Cerebellar nuclear complex (tissue), 1 donor: ENCODE measurements around the gene MAB21L2.
"Not testable (repeated sequence)": the region's sequence is repeated elsewhere in the genome, so short reads cannot be mapped to it uniquely, and the experiment has no call there.

Experiments used
- DNase-seq, 2 experiments: peaks; one replicate each; lab custom pipeline; 2025; lab: John Stamatoyannopoulos, UW

The MAB21L2 gene

DNA sequence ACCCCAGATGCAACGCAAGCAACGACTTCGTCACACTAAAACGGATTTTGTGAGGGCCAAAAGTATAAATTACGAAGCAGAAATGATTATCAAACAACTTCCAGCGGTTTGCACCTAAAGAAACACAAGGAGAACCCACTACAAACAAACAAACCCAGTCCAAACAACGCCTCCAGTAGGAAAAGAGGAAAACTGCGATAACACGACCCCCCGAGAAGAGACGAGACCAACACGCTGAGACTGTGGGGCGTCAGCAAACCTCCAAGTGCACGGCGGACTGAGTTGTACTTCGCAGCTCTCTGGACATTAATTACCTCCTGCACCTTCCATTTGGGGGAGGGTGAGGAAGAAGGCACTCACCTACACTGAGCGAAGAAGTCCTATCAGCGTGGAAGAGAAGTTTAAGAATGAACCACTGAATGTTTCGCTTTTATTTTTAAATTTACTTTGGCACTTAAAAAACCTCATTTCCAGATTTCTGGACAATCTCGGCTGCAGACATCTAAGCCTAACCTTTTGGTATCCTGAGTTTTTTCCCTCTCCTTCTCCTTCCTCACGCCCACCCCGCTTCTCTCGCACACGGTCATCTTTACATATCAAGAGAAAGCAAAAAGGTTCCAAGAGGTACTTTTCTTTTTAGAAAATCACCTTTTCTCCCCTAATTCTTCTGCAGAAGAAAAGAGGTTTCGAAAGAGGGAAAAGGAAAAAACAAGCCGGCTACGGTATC, at the start of gene MAB21L2:
MAB21L2 (plus strand) TSS at position 6 of the 727 bp plus-strand sequence. CDS start 879 bp downstream, outside the sequence.
- DNase-seq: no peak

DNA sequence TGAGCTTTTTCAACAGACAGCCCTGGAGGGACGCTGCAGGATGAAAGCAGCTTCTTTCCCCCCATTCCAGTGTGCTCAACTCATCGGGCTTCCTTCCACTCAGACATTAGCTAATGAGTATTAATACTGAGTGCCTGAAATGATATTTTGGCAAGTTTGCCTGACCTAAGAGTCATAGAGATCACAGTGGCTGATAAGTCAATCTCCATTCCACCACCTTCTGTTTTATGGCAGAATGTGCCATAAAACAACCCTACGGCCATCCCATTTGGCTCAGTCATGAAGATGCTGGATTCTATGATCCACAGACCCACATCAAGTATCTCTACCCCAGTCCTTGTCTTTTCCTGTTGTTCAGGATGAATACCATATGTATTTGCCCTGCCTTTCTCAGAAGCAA, 48.3 kb upstream of the MAB21L2 start:
- no peak for DNase-seq

DNA sequence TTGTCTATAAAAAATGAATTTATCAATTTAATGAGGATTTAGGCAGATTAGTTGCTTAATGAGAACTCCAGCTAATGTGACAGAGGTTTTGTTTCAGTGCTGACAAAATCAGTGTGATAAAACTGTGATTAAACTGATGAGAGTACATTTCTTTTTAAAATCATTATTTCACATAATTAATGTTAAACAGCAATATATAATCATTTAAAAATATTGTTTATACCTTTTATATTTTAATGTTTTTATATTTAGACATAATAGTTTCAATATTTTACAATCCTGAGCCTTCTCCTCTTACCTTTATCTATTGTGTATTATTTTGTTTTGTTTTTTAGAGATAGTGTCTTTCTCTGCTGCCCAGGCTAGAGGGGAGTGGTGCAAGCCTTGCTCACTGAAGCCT, 47.1 kb upstream of the MAB21L2 start:
- DNase-seq: no peak

GRCh38 chr4:150537911-150538310, 44.0 kb upstream of the MAB21L2 start:
- not testable (repeated sequence) for DNase-seq

GRCh38 chr4:150540536-150540935, 41.4 kb upstream of the MAB21L2 start:
- no peak for DNase-seq

DNA sequence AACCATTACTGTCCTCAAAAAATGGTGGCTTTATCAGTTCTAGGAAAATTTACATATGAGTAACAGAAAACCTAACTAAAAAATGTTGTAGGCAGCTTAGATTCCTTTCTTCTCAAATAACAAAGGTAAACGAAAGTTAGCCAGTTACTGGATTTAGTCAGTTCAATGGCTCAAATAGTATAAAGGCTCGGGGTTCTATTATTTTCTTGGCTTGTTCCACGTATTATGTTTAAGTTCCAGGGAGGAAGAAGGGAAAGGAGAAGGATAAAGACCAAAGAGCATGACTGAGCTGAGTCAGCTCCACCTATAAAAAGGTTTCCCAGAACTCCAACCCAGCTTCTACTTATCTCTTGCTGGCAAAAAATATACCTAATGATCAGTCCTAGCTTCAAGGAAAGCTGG, 41.0 kb upstream of the MAB21L2 start:
- no peak for DNase-seq

- DNase-seq: no peak
Measured at GRCh38 chr4:150541681-150542080, 40.3 kb upstream of the MAB21L2 start.

- no peak for DNase-seq
Measured at GRCh38 chr4:150543042-150543441, 38.9 kb upstream of the MAB21L2 start.

- no peak for DNase-seq
Measured at GRCh38 chr4:150546286-150546685, 35.7 kb upstream of the MAB21L2 start.

DNA sequence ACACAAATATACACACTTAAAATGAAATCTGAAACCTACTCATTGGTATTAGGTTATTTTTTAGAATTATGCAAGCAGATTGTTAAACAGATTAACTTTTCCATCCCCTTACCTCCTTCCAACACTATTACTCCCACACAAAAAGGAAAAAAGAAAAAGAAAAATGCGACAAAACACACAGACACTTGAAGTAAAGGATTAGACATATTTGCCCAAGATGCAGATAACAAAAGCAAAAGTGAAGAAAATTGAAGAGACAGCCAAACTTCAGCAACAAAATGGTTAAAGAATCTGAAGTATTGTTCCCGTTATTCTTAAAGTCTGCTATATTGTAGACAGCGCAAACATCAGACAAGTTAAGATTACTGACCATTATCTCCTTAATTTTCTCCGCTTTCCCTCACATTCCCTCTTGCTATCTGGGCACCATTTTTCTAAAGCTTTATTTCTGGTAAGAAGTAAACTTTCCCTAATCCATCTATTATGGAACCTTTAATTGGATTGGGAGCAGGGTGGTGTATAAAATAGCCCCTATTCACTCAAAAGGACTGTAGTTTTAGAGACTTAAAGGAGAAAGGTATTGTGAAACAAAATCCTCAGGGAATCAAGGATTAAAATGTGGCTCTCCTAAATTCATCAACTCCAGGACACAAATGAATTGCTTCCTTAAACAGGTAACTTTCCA, 34.7 kb upstream of the MAB21L2 start:
- DNase-seq: no peak

DNA sequence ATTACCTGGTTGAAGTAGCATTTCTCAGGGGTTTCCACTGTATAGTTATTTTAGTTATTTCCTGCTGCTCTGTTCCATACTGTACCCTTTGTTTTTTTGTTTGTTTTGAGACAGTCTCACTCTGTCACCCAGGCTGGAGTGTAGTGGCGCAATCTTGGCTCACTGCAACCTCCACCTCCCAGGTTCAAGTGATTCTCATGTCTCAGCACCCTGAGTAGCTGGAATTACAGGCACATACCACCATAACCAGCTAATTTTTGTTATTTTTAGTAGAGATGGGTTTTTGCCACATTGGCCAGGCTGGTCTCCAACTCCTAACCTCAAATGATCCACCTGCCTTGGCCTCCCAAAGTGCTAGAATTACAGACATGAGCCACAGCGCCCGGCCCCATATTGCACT, 24.1 kb upstream of the MAB21L2 start:
- not testable (repeated sequence) for DNase-seq

GRCh38 chr4:150561143-150561737, 20.7 kb upstream of the MAB21L2 start:
- DNase-seq: no peak

GRCh38 chr4:150562250-150562649, 19.7 kb upstream of the MAB21L2 start:
- no peak for DNase-seq

GRCh38 chr4:150562751-150563150, 19.2 kb upstream of the MAB21L2 start:
- no peak for DNase-seq

DNA sequence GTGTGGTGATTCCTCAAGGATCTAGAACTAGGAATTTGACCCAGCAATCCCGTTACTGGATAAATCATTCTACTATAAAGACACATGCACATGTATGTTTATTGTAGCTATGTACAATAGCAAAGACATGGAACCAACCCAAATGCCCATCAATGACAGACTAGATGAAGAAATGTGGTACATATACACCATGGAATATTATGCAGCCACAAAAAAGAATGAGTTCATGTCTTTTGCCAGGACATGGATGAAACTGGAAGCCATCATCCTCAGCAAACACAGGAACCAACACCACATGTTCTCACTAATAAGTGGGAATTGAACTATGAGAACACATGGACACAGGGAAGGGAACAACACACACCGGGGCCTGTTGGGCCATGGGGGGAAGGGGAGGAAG, 17.0 kb upstream of the MAB21L2 start:
- DNase-seq: not testable (repeated sequence)

DNA sequence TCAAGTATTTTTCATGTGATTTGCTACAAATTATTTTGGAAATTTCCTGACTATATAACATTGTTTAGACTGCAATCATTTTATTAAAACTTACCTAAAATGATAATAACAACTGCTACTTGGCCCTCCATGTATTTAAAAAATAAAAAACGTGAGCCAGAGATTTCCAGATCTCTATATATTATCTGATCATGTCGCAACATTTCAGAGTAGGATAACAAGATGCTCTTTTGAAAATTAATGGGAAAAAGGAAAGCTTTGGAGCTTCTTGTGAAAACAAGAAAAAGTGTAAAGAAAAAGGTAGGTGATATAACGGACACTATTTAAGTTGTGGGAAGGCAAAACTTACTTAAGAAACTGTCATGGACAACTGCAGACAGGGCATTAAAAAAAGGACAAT, 14.9 kb upstream of the MAB21L2 start:
- DNase-seq: no peak

DNA sequence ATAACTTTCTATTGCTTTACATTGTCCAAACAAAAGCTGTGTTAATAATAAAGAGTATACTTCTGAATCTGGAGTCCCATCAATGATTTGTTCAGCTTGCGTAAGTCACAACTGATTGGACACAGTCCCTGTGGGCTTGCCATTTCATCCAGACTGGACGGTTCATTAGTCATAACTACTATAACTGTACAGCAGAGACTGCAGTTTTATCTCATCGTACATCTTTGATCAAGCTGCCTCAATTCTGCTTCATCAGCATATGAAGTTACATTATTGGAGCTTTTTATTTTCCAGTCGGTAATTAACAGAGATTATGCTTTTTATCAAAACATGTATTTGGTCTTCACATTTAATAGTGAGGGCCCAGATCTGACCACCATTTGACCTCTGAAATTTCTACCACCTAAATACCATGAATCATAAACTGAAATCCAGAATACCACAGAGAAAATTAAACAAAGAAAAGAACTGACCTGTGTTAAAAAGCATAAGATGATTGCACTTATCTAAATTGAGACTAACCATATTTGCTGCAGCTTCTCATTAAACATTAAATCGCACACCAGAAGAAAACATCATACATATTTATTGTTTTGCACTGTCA, 12.5 kb upstream of the MAB21L2 start:
- DNase-seq: no peak

DNA sequence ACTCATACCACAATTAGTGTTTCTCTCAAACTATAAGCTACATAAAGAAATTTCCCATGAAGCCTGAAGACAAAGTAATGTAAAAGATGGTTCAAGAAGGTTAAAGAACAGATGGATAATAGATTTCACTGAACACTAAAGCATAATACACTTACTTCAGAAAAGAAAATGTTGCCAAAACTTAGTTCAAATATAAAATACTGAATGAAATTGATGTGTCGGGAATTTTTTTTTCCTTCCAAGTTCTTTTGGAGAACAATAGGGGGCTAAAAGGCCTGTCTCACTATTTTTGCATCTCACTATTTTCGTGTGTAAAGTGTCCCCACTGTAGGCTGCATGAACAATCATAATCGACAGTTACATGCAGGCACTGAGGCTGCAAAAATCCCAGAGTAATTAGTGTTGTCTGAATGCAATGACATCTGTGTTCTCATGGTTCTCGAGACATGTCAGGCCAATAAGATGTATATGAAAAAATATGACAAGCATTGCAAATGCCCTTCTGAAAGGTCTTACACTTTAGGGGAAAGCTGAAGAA, 11.9 kb upstream of the MAB21L2 start:
- DNase-seq: no peak

- DNase-seq: no peak
Measured at GRCh38 chr4:150570862-150571261, 11.1 kb upstream of the MAB21L2 start.

DNA sequence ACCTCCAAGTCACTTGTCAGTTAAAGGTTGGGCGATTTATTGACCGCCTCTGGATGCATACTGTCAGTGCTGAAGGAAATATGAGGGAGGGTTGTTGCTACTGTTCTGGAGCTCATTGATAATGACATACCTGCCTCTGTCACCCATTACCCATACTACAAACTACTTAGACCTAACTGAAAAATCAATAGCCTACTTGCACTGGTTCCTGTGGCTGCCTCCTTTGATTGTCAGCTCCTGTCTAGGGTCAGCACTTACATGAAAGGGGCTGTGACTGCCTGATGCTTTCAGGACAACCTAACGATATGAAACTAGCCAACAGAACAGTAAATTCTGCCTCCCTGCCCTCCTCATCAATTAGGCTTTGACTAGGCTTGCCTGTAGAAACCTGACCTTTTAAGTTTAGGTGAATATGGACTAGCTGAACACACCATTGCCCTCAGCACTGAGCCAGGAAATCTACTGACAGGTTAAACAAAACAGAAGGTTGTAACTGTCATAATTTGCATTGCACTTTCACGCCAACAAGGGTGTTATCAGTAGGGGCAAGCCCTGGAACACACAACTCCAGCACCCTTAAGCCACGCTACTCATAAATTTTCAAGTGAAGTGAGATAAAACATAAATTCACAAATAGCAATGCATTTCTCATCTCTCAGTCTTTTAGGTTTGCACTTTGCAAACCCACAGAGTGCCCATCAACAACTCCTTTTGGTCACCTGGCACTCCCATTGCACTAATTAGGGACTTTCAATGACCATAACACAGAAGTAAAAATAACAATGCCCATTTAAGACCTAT, 9.0 kb upstream of the MAB21L2 start:
- DNase-seq: no peak

GRCh38 chr4:150573534-150573933, 8.4 kb upstream of the MAB21L2 start:
- DNase-seq: no peak

DNA sequence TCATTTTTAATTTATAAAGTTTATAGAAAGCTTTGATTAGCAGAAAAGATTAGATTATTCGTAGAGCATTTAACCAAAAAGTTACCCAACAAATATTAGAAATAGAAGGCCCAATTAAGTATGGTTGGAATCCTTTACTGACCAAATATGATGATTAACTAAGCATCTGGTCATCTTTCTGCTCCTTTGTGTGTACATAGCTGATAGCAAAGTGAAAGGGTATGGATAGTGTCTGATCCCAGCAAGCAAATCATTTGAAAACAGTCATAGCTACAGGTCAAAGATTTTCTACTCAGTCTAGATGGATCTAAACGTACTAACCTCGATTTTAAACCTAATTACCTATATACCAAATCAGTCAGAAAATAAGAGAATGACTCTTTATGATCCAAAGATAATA, 7.3 kb upstream of the MAB21L2 start:
- DNase-seq: no peak
